Parathyroid adenoma (tissue), 2 donors: Measurements from ENCODE around the gene SIL1.

Experiments used
- H2AFZ ChIP-seq: fragments of 300-600 bp; sonication (generic); one replicate; pipeline ENCODE4 v1.7.0; 2017; ENCODE audit warnings: antibody characterized with exemption, mild to moderate bottlenecking
- H3K27ac ChIP-seq: fragments of 300-600 bp; sonication (generic); one replicate; pipeline ENCODE4 v1.7.0; 2017
- H3K27me3 ChIP-seq: fragments of 300-600 bp; sonication (generic); one replicate; pipeline ENCODE4 v1.7.0; 2017; ENCODE audit warnings: low read length; ENCODE audit not compliant: control insufficient read depth, insufficient read depth
- H3K36me3 ChIP-seq: fragments of 300-600 bp; sonication (generic); one replicate; pipeline ENCODE4 v1.7.0; 2017; ENCODE audit warnings: low read length; ENCODE audit not compliant: control insufficient read depth, insufficient read depth
- H3K4me1 ChIP-seq: fragments of 300-600 bp; sonication (generic); one replicate; pipeline ENCODE4 v1.7.0; 2017; ENCODE audit warnings: control low read depth
- H3K4me2 ChIP-seq: fragments of 300-600 bp; sonication (generic); one replicate; pipeline ENCODE4 v1.7.0; 2017; ENCODE audit warnings: low read length
- H3K4me3 ChIP-seq: fragments of 300-600 bp; sonication (generic); one replicate; pipeline ENCODE4 v1.7.0; 2017; ENCODE audit warnings: low read depth, low read length
- H3K79me2 ChIP-seq: fragments of 300-600 bp; sonication (generic); one replicate; pipeline ENCODE4 v1.7.0; 2017; ENCODE audit warnings: control low read depth
- H3K9ac ChIP-seq: fragments of 300-600 bp; sonication (generic); one replicate; pipeline ENCODE4 v1.7.0; 2017; ENCODE audit warnings: mild to moderate bottlenecking
- H3K9me3 ChIP-seq: fragments of 300-600 bp; sonication (generic); one replicate; pipeline ENCODE4 v1.7.0; 2017; ENCODE audit warnings: low read length; ENCODE audit not compliant: control insufficient read depth
- CTCF ChIP-seq: fragments of 300-600 bp; sonication (generic); IDR thresholded peaks from one replicate; pipeline ENCODE4 v1.7.0; 2017; ENCODE audit warnings: antibody characterized with exemption, mild to moderate bottlenecking
- donor health status: primary hyperparathyroidism.

SIL1 gene

GRCh38 chr5:138963763-138964371 is 234.3 kb downstream of the SIL1 start:
- Histone ChIP-seq H3K27ac (no peak overlapping the region), H3K4me1 (peaks cover 8% of the 10 kb centered on the region)

GRCh38 chr5:138962614-138963370 is 235.4 kb downstream of the SIL1 start:
- no peak for TF ChIP-seq CTCF
- no peaks in the 10 kb centered on the region for H3K79me2 ChIP-seq
- no peaks in the 10 kb centered on the region for H3K27me3 ChIP-seq
- no peak overlapping the region for H3K9ac ChIP-seq
- H3K4me1 ChIP-seq: peaks cover 8% of the 10 kb centered on the region
- no peak overlapping the region for H3K27ac ChIP-seq
- no peak overlapping the region for H3K4me2 ChIP-seq
- H3K36me3 ChIP-seq: no peaks in the 10 kb centered on the region
- H2AFZ ChIP-seq: no peak overlapping the region
- no peaks in the 10 kb centered on the region for H3K9me3 ChIP-seq
- no peak overlapping the region for H3K4me3 ChIP-seq

More at GRCh38 chr5:138963763-138964371, 234.3 kb downstream of the SIL1 start:
- Histone ChIP-seq H3K9ac (no peak overlapping the region), H3K36me3 (no peaks in the 10 kb centered on the region), H3K4me2 (no peak overlapping the region), H2AFZ (no peak overlapping the region), H3K27me3 (no peaks in the 10 kb centered on the region), H3K79me2 (no peaks in the 10 kb centered on the region), H3K9me3 (no peaks in the 10 kb centered on the region), H3K4me3 (no peak overlapping the region)
- TF ChIP-seq CTCF: no peak

GRCh38 chr5:138961729-138962128 is 236.4 kb downstream of the SIL1 start:
- no peak overlapping the region for H2AFZ ChIP-seq
- no peak overlapping the region for H3K27ac ChIP-seq
- H3K27me3 ChIP-seq: no peaks in the 10 kb centered on the region
- H3K9me3 ChIP-seq: no peaks in the 10 kb centered on the region
- no peaks in the 10 kb centered on the region for H3K79me2 ChIP-seq
- no peaks in the 10 kb centered on the region for H3K36me3 ChIP-seq
- no peak overlapping the region for H3K4me3 ChIP-seq
- no peak overlapping the region for H3K9ac ChIP-seq
- no peak for TF ChIP-seq CTCF
- H3K4me1 ChIP-seq: peaks cover 8% of the 10 kb centered on the region
- H3K4me2 ChIP-seq: no peak overlapping the region

GRCh38 chr5:138961221-138961620 is 236.9 kb downstream of the SIL1 start:
- Histone ChIP-seq H3K27me3 (no peaks in the 10 kb centered on the region), H3K4me1 (peaks cover 8% of the 10 kb centered on the region), H3K79me2 (no peaks in the 10 kb centered on the region), H3K4me2 (no peak overlapping the region), H3K9me3 (no peaks in the 10 kb centered on the region), H2AFZ (no peak overlapping the region), H3K4me3 (no peak overlapping the region), H3K27ac (no peak overlapping the region), H3K9ac (no peak overlapping the region), H3K36me3 (no peaks in the 10 kb centered on the region)
- TF ChIP-seq CTCF: no peak
